ENCODE data around the gene LRPAP1.

The LRPAP1 gene

GRCh38 chr4:3473996-3474765, 58.0 kb downstream of the LRPAP1 start:
- TF ChIP-seq ISL1 (CRISPR knock-in tag; IDR thresholded peaks at IDR 0.05) (no peak), ZNF70 (CRISPR knock-in tag; IDR thresholded peaks at IDR 0.05) (no peak), ZFP3 (CRISPR knock-in tag; IDR thresholded peaks at IDR 0.05) (no peak), ZNF8 (CRISPR knock-in tag; IDR thresholded peaks at IDR 0.05) (no peak), BACH2 (CRISPR knock-in tag; IDR thresholded peaks at IDR 0.05; ENCODE audit: borderline replicate concordance) (no peak), CREB5 (CRISPR knock-in tag; IDR thresholded peaks at IDR 0.05; ENCODE audit: low read depth) (no peak), ZNF565 (CRISPR knock-in tag; conservative IDR thresholded peaks at IDR 0.05; ENCODE audit: low read depth) (no peak), ZFP30 (CRISPR knock-in tag; IDR thresholded peaks at IDR 0.05) (no peak), CSDC2 (CRISPR knock-in tag; IDR thresholded peaks at IDR 0.05) (no peak), CSRNP3 (CRISPR knock-in tag; IDR thresholded peaks at IDR 0.05) (no peak)
- ATAC-seq = no peak

- TF ChIP-seq ISL1 (CRISPR knock-in tag; IDR thresholded peaks at IDR 0.05) (no peak), ESRRG (CRISPR knock-in tag; IDR thresholded peaks at IDR 0.05) (no peak)
- no peak for ATAC-seq
Measured at GRCh38 chr4:3473181-3473950, 58.9 kb downstream of the LRPAP1 start.

GRCh38 chr4:3472411-3473141, 59.6 kb downstream of the LRPAP1 start:
- TF ChIP-seq RARB (CRISPR knock-in tag; IDR thresholded peaks at IDR 0.05) (no peak), CSRNP3 (CRISPR knock-in tag; IDR thresholded peaks at IDR 0.05) (no peak), SNAI2 (CRISPR knock-in tag; IDR thresholded peaks at IDR 0.05) (no peak), ZNF565 (CRISPR knock-in tag; conservative IDR thresholded peaks at IDR 0.05; ENCODE audit: low read depth) (no peak), TSHZ2 (CRISPR knock-in tag; IDR thresholded peaks at IDR 0.05) (no peak)
- no peak for ATAC-seq

GRCh38 chr4:3471886-3472285, 60.3 kb downstream of the LRPAP1 start:
- no peak for ATAC-seq
- TF ChIP-seq TCF4 (CRISPR knock-in tag; IDR thresholded peaks at IDR 0.05; ENCODE audit: borderline replicate concordance) = no peak
- TF ChIP-seq GLIS3 (CRISPR knock-in tag; IDR thresholded peaks at IDR 0.05) = no peak
- no peak for TF ChIP-seq ISL1 (CRISPR knock-in tag; IDR thresholded peaks at IDR 0.05)
- TF ChIP-seq ZC3H10 (CRISPR knock-in tag; IDR thresholded peaks at IDR 0.05) = no peak
- no peak for TF ChIP-seq CSRNP3 (CRISPR knock-in tag; IDR thresholded peaks at IDR 0.05)
- no peak for TF ChIP-seq PATZ1 (CRISPR knock-in tag; IDR thresholded peaks at IDR 0.05; ENCODE audit: borderline replicate concordance)
- TF ChIP-seq ZFP30 (CRISPR knock-in tag; IDR thresholded peaks at IDR 0.05) = no peak
- no peak for TF ChIP-seq ESRRG (CRISPR knock-in tag; IDR thresholded peaks at IDR 0.05)
- no peak for TF ChIP-seq SNAI2 (CRISPR knock-in tag; IDR thresholded peaks at IDR 0.05)
- TF ChIP-seq TSHZ2 (CRISPR knock-in tag; IDR thresholded peaks at IDR 0.05) = no peak
- no peak for TF ChIP-seq ARNTL (CRISPR knock-in tag; IDR thresholded peaks at IDR 0.05; ENCODE audit: borderline replicate concordance, low read depth)
